Measurements from ENCODE around the gene PHF19.

DNA sequence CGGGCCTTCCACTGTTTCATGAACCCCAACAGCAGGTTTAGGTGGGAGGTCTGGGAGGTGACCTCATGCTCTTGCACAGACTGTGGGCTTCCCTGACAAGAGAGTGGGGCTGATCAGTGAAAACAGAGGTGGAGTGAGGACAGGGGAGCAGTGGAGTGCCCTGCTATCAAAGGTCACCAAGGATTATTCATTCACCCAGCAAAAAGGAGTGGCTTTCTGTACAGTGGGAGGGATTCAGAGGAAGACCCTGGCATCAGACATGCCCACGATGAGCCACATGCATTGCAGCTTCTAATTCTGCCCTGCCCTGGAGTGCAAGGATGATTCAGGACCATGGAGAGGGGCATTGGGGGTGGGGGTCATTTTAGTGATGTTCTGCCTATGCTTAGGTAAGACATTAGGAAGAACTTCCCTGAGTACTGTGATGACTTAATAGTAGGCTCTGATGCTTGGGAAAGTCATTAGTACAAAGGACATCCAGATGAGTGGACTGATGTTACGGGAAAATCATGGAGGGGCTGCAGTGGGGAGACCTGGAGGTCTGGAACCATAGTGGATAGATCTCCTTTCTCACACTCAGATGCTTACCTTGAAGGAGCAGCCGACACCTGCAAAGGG is 36.8 kb upstream of the PHF19 start:
- TF ChIP-seq, protein P1, sequence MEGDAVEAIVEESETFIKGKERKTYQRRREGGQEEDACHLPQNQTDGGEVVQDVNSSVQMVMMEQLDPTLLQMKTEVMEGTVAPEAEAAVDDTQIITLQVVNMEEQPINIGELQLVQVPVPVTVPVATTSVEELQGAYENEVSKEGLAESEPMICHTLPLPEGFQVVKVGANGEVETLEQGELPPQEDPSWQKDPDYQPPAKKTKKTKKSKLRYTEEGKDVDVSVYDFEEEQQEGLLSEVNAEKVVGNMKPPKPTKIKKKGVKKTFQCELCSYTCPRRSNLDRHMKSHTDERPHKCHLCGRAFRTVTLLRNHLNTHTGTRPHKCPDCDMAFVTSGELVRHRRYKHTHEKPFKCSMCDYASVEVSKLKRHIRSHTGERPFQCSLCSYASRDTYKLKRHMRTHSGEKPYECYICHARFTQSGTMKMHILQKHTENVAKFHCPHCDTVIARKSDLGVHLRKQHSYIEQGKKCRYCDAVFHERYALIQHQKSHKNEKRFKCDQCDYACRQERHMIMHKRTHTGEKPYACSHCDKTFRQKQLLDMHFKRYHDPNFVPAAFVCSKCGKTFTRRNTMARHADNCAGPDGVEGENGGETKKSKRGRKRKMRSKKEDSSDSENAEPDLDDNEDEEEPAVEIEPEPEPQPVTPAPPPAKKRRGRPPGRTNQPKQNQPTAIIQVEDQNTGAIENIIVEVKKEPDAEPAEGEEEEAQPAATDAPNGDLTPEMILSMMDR (IDR thresholded peaks at IDR 0.05; ENCODE audit: extremely low read depth in 1 of 2, insufficient read depth in 1 of 2, low read depth in 1 of 2, low read length in 2 of 2) = no peak
- TF ChIP-seq POLR2A (IDR thresholded peaks at IDR 0.05; ENCODE audit: low read depth, low read length) (no peak), FOS (IDR thresholded peaks at IDR 0.05; ENCODE audit: borderline replicate concordance, insufficient read depth, low read length) (no peak), POLR2AphosphoS5 (IDR thresholded peaks at IDR 0.05; ENCODE audit: insufficient read depth, low read depth, low read length) (no peak), GATA2 (IDR thresholded peaks at IDR 0.05; ENCODE audit: insufficient read depth, insufficient read length, low read depth, low read length) (no peak), EZH2 (IDR thresholded peaks at IDR 0.05; ENCODE audit: borderline replicate concordance, low read depth, low read length, severe bottlenecking) (no peak), MYC (IDR thresholded peaks at IDR 0.05; ENCODE audit: low read depth, low read length) (no peak)
